NB4 (cell line): Measurements from ENCODE around the gene NEK5.

Source experiments
- MYC ChIP-seq: IDR thresholded peaks from 2 replicates; pipeline ENCODE4 v1.6.1; 2011; ENCODE audit warnings: low read depth, low read length
- POLR2A ChIP-seq: IDR thresholded peaks from 2 replicates; pipeline ENCODE4 v1.6.1; 2011; ENCODE audit warnings: mild to moderate bottlenecking; ENCODE audit not compliant: insufficient read length; ENCODE audit errors: extremely low read depth
- TF ChIP-seq, protein P1 (sequence below): IDR thresholded peaks from one replicate; pipeline ENCODE4 v1.5.1; 2012; ENCODE audit warnings: low read depth, low read length
- TF ChIP-seq, protein P2 (sequence below): IDR thresholded peaks from 2 replicates; pipeline ENCODE4 v1.6.1; 2011; ENCODE audit warnings: low read depth, low read length

DNA sequence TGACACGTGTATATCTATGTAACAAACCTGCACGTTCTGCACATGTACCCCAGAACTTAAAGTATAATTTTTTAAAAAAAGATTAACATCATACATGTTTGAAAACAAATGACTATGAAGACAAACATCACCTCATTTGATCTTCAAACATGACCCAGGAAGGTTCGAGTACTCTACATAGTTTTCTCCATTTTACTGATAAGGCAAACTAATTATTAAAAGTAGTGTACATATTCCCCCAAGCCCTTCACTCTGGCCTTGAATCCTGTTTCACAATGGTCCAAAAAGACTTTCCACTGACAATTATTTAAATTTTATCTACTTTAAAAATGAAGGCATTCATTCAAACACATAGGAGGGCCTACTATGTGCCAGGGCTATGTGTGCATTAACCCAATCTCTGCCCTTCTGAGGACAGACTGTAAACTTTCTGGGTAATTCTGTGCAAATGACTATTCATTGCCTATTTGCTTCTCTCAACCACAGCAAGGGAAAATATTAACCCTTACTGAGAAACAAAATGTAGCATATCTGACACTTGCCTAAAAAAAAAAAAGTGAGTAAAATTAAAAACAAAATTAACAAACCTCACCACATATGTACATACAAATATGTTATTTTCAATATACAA is 139.8 kb downstream of the NEK5 start:
- TF ChIP-seq, protein P1, sequence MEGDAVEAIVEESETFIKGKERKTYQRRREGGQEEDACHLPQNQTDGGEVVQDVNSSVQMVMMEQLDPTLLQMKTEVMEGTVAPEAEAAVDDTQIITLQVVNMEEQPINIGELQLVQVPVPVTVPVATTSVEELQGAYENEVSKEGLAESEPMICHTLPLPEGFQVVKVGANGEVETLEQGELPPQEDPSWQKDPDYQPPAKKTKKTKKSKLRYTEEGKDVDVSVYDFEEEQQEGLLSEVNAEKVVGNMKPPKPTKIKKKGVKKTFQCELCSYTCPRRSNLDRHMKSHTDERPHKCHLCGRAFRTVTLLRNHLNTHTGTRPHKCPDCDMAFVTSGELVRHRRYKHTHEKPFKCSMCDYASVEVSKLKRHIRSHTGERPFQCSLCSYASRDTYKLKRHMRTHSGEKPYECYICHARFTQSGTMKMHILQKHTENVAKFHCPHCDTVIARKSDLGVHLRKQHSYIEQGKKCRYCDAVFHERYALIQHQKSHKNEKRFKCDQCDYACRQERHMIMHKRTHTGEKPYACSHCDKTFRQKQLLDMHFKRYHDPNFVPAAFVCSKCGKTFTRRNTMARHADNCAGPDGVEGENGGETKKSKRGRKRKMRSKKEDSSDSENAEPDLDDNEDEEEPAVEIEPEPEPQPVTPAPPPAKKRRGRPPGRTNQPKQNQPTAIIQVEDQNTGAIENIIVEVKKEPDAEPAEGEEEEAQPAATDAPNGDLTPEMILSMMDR = no peak
- TF ChIP-seq, protein P2, sequence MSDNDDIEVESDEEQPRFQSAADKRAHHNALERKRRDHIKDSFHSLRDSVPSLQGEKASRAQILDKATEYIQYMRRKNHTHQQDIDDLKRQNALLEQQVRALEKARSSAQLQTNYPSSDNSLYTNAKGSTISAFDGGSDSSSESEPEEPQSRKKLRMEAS = no peak
- TF ChIP-seq POLR2A = no peak
- TF ChIP-seq MYC = no peak
